Cerebellar nuclear complex (tissue), 1 donor: Measurements from ENCODE around the gene PARVG.

Source experiments
- DNase-seq, 2 experiments: peaks; one replicate each; lab custom pipeline; 2025; lab: John Stamatoyannopoulos, UW

Gene PARVG

DNA sequence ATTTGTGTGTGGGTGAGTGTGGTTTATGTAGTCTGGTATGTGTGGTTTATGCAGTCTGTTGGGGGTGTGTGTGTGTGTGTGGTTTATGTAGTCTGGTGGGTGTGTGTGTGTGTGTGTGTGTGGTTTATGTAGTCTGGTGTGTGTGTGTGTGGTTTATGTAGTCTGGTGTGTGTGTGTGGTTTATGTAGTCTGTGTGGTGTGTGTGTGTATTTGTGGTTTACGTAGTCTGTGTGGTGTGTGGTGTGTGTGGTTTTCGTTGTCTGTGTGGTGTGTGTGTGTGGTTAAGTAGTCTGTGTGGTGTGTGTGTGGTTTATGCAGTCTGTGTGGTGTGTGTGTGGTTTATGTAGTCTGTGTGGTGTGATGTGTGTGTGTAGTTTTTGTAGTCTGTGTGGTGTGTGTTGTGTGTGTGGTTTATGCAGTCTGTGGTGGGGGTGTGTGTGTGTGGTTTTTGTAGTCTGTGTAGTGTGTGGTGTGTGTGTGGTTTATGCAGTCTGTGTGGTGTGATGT, 26.2 kb upstream of the PARVG start:
- DNase-seq, result no peak

DNA sequence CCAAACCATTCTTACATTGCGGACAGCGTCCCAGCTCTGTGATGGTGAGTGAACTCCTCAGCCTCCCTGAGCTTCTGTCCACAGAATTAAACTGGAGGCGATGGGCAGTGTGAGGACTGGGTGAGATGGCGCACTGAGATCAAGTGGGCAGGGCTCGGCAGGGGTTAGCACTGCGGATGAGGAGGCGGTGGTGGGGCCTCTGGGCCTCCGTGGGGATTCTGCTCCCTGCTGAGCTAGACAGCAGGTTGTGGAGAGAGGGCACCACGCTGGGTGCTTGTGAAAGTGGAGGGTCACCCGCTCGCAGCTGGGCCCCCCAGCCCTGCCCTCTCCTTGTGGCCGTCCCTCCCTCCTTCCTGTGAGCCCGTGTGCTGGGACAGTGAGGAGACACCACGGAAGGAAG, 25.6 kb upstream of the PARVG start:
- DNase-seq, result no peak

DNA sequence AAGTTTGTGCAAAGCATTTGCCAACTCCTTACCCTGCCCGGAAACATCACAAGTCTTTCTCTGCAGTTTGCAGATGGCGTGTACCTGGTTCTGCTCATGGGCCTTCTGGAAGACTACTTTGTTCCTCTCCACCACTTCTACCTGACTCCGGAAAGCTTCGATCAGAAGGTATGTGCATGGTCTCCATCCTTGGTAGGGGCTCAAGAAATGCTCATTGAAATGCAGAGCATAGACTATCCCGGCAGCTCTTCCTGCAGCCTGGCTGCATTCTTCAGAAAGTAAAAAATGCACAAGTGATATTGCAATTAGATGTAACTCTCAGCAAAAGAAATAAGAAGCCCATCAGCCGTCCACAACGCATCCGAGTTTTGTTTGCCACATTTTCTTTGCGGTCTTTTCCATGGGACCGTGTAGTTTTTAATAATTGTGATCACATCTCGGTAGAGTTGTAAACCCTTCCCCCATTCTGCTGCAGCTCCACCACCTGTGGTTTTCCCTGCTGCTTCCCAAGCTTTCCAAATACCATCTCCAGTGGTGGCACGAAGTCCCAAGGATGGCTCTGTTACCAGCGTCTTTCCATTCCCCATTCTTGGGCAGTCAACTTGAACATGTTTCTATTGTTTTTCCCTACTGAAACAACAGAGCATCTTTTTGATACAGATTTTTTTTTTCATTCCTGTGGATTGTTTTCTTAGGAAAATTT, 22.7 kb upstream of the PARVG start:
- DNase-seq, result peak in 1 of 2 experiments; percentile 71

DNA sequence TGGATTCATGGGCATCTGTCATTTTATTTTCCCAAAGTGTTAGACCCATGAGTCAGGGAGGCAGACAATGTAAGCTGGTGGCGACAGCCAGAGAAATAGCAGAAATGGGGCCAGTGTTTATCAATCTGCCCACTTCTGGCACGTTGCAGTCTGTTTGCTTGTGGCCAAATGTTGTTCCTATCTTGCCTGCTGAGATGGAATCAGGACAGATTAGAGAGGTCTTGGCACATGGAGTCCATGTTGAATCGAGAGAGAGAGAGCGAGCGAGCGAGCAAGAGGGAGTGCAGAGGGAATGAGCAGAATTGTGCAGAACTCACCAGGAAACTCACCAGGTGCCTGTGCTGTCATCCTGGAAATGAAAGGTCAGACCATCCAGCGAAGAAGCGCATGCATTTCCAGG, 21.9 kb upstream of the PARVG start:
- DNase-seq, result peak; percentile 82 to 97

DNA sequence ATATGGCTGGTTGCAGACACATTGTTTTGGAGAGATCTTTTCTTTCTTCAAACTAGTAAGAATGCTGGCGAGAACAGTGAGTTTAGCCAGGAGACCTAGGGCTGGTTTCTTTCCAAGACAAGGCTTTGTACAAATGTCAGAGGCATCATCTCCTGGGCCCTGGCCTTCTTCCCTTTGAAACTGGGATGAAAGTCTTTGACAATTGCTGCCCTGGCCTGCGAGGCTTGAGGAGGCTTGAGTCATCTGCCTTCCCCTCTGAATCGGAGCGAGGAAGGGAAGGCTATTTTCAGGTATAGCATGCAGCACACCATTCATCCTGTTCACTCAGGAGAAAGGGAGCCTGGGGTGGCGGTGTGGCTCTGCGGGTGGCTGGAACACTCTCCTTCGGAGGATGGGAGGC, 21.5 kb upstream of the PARVG start:
- peak; percentile 53 to 59 for DNase-seq

DNA sequence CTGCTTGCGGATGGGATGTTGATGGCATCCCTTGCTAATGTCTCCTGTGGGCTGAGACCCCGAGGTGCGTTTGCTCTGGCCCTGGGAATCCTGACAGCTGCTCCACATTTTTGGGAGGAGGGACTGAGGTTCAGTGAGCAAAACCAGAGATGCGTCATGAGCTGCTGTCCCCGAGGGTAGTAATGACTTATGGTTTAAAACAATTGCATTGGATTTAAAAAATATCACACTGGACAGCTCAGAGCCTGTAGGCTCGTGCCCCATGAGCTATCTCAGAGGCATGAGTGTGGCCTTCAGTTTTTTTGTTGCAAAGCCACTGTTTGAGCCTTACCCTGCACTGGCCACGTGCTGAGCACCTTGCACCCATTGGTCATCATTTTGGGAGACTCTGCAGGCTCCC, 20.9 kb upstream of the PARVG start:
- no peak for DNase-seq

DNA sequence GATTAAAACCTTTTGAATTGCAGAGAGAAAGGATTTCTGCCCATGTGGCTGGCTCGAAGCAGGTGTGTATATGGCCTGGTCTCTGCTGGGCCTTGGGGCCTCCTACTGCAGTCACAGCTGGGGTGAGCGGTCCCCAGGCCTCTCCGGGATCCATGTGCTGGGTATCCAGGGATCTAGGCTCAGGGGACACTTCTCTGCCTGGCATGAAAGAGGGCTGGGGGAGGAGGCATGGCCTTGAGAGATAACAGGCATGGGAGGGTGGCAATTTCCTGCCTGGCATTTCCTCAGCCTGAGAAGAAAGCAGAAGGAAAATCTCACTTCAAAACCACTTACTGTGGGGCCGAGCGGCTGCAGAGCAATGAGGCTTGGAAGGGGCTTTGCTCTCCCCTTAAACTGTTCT, 20.3 kb upstream of the PARVG start:
- no peak for DNase-seq

DNA sequence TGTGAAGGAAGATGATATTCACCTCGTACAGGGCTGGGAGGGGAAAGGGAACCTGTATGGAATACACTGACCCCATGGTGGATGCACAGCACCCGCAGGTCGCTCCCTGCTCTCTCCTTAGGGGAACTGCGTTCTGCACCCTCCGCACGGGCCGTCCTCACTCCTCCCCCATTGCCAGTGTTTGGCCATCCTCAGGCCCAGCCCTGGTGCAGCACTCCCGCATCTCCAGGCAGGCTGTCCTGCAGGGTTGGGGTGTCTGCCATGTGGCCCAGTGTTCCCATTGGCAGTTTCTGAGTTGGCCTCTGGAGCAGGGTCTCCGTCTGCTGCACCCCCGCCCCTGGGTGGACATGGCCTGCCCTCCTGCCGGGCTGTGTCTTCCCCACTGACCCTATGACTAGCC, 19.1 kb upstream of the PARVG start:
- no peak for DNase-seq

DNA sequence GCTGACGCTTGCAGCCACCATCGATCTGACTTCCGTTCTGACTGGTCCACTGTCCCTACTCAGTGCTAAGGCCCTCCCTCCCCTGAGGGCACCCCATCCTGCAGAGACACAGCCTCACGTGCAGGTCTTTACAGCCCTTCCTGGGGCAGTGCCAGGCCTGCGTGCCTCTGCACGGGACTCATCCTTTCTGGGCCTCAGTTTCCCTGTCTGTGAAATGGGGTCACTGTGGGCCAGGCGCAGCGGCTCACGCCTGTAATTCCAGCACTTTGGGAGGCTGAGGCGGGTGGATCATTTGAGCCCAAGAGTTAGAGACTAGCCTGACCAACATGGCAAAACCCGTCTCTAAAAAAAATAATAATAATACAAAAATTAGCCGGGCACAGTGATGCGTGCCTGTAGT, 17.8 kb upstream of the PARVG start:
- DNase-seq, result no peak

DNA sequence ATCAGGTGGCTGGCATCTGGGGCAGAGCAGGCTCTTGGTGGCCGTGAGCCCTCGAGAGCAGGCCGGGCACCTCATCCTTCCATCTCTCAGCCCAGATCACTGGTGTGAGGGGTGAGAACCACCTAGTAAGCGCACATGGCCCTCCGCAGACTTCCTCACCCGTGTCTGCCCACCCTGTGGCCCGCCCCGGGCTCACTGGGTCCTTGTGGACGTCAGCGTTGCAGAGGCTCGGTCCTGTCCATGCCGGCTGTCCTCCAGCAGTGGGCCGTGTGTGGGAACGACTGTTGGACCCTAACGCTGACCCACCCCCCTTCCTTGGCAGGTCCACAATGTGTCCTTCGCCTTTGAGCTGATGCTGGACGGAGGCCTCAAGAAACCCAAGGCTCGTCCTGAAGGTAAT, 17.2 kb upstream of the PARVG start:
- DNase-seq, result no peak

DNA sequence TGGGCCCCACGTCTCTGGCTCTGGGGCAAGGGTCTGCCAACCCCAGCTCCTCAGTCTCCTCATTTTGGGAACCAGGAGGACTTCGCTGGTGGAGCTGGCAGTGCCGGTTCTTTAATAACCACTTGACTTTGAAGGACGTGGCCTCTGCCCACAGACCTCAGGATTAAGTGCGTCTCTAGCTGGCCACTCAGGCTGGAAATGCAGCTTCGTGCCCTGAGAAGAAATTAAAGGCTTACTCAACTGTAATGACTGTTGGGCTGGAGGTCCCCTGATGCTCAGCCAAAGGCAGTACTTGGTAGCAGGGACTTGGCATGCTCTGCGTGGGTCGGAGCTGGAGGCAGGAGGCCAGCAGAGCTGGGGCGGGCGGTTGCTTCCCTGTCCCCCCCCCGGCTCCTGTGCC, 16.7 kb upstream of the PARVG start:
- no peak for DNase-seq

DNA sequence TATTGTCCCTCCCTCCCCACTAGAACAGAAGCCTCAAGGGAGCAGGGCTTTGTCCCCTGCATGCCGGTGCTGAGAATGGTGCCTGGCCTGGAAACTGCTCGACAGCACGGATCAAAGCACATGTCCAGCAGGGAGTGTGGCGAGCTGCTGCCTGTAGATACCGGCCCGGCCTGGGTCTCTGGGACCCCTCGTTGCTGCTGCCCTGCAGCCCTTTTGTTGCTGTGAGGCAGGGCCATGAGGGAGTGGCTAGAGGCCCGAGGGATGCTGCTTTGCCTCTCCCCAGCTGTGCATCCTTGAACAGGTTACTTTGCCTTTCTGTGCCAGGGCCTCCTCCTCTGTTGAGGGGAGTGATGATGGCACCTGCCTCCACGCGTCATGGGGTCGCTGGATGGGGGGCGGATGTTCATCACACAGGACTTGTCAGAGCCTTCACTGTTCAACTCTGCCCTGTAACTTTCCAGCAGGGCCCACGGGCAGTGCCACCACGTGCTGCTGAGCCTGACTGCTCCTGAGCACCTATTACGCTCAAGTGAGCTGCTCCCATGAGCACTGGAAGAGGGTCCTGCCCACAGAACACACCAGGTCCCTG, 15.3 kb upstream of the PARVG start:
- DNase-seq, result no peak

DNA sequence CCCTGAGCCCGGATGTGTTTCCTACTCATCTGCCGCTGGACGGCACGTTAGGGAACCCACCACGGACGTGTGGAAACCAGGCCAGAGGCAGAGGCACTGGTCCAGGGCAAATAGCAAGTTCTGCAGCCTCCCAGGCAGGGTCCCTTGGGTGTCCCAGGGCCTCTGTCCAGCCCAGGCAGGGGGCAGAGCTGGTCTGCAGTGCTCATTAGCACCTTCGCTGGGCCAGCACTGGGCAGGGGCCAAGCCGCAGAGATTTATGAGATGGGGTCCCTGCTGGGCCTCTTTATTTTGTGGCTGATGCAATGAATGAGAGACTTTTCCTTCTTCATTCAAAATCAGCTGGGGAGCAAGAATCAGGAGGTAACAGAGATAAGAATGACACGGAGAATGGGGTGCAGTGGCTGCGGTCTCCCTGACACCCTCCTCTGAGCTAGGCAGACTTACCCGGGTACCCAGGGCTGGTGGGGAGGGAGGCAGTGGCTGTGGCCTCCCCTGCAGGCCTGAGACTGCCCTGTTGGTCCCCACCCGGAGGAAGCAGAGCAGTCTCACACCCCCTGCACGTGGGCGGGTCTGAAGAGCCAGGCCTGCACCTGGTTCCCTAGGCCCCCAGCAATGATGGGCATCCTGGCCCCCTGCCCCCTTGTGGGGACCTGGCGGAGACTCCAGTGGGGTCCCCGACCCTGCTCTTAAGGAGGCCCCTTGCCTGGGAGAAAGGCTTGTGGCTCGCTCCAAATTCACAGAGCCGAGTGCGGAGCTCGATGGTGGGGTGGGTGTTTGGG, 14.0 kb upstream of the PARVG start:
- DNase-seq, result no peak

DNA sequence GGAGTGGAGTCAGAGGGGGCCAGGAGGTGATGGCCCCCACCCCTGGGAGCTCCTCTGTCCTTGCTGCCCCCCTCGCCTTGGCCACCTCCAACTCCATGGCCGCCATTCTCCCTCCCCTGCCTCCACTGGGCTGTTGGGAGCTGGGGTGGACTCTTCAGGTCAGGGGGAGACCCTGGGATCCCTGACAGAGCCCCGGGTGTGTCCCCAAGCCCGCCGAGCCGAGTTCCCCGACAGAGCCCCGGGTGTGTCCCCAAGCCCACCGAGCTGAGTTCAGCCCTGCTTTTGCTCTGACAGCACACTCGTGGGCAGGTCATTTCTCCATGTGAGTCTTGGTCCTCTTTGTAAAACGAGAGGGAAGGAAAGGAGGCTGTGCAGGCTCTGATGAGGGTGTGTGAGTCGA, 13.2 kb upstream of the PARVG start:
- no peak for DNase-seq

DNA sequence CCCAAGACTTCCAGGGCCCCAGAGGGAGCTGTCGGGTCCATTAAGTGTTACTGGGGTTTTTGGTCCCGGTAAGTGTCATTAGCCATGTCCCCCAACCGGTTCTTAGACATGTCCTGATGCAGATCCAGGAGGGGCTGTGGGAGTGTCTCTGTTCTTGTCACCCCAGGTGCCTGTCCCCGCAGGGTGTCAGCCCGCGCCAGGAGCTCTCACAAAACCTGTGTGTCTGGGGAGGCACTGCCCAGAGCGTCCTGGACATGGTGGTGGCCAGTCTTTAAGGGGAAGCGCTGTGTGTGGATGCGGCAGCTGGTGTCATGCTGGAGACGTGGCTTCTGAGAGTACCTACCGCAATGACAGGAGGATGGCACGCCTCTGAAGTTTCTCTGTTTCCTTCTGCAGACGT, 12.5 kb upstream of the PARVG start:
- DNase-seq, result no peak

DNA sequence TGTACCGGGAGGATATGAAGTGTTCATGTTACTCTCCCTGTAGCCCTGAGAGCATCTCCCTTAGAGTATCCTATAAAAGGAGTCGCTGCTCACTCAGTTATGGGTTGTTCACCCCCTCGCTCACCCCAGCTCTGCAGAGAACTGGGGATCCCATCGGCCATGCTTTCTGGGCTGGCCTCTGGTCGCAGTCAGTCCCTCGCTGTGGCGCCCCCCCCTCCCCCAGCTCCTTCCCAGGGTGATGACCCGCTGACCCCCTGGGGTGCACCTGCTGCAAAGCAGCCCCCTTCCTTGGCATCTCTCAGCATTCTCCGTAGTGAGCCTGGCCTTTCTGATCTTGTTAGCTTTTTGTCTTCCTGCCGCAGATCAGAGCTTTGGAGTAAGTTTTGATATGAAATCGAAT, 10.3 kb upstream of the PARVG start:
- DNase-seq, result no peak

DNA sequence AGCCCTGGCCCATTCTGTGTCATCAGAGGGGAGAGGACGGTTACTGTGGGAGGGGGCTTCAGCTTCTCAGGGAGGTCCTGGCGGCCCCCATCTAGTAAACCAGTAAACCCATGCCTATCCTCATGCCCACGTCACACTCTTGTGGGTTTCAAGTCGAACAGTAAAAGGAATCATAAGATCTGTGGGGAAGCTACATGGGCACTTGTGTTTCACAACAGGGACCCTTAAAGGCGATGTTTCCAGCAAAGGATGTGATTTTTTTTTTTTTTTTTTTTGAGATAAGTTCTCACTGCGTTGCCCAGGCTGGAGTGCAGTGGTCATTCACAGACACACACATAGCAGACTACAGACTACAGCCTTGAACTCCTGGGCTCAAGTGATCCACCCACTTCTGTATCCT, 9.2 kb upstream of the PARVG start:
- DNase-seq, result no peak

DNA sequence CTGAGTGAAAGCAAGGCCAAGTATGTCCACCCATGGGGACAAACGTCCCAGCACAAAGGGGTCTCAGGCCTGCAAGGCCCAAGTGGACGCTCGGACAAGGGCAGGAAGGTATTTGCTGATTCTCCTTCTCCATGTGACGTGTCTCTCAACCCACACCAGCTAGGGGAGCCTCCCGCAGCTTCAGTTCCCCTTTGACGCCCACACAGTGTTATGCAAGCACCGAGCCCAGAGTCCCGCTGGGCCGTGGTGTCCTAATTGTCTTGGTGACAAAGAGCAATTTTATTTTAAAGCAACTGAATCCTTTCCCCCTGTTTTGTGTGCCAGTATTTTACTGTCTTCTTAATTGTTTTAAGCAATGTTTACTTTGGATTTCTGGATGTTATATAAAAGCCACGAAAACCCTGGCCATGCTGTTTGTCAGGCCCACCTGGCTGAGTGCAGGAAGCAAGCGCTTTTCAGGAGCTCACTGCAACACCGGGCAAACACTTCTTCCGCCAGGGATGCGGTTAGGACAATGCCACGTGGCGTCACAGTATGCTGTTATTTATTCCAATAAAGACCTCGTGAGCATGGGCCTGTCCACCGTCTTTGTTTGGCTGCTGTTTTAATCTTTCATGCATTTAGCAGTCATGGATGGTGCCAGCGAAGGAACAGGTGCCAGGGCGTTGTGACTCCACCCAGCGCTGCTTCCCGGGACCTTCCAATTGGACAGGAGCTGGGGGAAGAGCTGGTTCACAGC, 8.2 kb upstream of the PARVG start:
- no peak for DNase-seq

DNA sequence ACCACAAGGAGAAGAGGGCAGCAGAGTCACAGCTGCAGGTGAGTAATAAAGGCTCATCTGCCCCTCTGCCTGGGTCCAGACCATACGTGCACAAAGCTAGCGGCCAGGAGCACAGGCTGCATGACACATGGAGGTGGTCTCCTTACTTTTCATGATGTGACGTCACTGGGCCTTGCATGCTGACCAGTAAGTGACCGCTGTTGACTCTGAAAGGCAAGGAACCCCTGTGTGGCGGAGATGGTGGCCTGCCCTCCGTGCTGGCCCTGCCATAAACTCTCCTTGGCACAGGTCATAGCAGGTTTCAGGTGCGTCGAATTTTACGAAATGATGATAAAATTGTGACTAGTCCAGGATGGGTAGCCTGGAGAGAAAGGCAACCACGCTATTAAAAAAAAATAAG, 7.6 kb upstream of the PARVG start:
- DNase-seq, result no peak

DNA sequence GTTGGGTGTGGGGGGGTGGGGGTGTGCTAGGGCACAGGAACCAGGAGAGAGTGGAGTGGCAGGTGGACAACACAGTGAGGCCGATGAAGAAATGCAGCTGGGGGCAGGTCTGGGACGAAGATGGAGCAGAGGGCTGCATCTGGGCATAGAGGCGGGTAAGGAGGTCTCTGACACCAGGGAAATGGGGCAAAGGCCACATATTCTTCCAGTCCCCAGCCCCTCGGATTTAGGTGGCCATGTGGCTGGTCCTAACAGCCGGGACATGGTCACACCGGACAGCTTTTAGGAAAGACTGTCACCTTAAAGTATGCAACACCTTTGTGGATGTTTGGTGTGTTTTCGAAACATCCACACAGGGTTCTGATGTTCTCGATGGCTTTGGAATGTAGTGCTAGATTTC, 5.0 kb upstream of the PARVG start:
- DNase-seq, result no peak

DNA sequence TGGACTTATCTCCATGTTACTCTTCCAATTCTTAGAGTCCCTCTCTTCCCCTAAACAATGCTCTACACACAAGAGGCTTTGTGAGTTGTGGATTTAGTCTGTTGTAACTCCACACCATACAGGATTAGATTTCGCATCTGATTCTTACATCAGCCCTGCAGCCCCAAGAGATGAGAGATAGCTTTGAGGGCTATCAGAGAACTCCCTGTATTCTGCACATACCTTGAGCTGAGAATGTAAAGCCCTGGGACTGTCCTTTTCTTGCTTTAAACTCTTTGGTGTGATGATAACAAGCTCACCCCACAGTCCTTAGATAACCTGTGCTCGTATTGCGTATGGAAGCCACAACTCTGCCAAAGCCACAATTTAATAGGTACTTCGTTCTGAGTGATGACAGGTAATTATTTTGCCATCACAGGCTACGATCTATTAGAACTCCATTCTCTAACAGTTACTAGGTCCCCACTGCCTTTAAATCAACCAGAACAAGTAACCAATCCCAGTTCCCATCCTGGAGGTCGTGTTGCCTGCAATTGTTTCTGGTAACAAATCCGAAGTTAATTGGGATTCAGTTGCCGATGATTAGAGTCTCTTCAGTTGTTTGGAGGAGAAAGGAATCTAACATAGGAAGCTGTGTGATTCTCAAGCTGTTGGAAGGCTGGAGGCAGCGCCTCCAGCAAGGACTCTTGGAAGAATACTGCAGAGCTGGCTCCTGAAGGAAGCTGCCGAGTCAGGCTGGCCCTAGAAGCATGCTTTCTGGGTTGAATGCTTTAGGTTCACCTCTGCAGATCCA, 1.3 kb upstream of the PARVG start:
- DNase-seq, result no peak
